Breast epithelium (tissue), 3 donors: ENCODE results near the gene FMN1.

Experiments
- CTCF ChIP-seq, 3 donors: fragments of 450-650 bp; IDR thresholded peaks; one replicate each; pipeline ENCODE4 v1.5.1; 2016 to 2017; ENCODE audit warnings: antibody characterized with exemption in 3 of 3, mild to moderate bottlenecking in 3 of 3, moderate library complexity in 3 of 3
- POLR2A ChIP-seq: fragments of 450-650 bp; IDR thresholded peaks from one replicate; pipeline ENCODE4 v1.6.1; 2016; ENCODE audit warnings: antibody characterized with exemption, mild to moderate bottlenecking, moderate library complexity

GRCh38 chr15:33064878-33065277, 129.6 kb downstream of the FMN1 start:
- no peak for TF ChIP-seq POLR2A
- TF ChIP-seq CTCF (IDR thresholded peaks at IDR 0.05), result no peak
